K562 (cell line): ENCODE results near the gene CBX1. TPM values are rescaled to one million over a fixed set of nuclear protein-coding genes. Genes with fewer than 3 reads are reported as not detected.

ENCODE experiments used
- CBX2 ChIP-seq: fragments of 200-600 bp; sonication (generic); IDR thresholded peaks from one replicate; pipeline ENCODE4 v1.6.1; 2012; ENCODE audit warnings: mild to moderate bottlenecking, low read length, inconsistent platforms; ENCODE audit not compliant: insufficient read depth, poor library complexity, severe bottlenecking
- DIDO1 ChIP-seq: fragments of 450-650 bp; IDR thresholded peaks from 2 replicates; pipeline ENCODE4 v1.6.1; 2016; ENCODE audit warnings: low read depth, missing biosample characterization, missing genetic modification characterization
- GABPA ChIP-seq: fragments of 200-800 bp; sonication (Bioruptor generic); conservative IDR thresholded peaks from 2 replicates; pipeline ENCODE4 v1.6.1; 2016; ENCODE audit warnings: low read depth, missing genetic modification characterization, missing compliant biosample characterization
- HIVEP1 ChIP-seq: fragments of 250-450 bp; sonication (Bioruptor Pico); IDR thresholded peaks from 2 replicates; pipeline ENCODE4 v1.4.0; 2020; ENCODE audit warnings: mild to moderate bottlenecking
- HNRNPK ChIP-seq: fragments of 200-400 bp; formaldehyde crosslinking; IDR thresholded peaks from one replicate; pipeline ENCODE4 v1.6.1; 2018; ENCODE audit warnings: mild to moderate bottlenecking, low read depth, low read length; ENCODE audit not compliant: poor library complexity, severe bottlenecking
- ILK ChIP-seq: fragments of 450-650 bp; IDR thresholded peaks from 2 replicates; pipeline ENCODE4 v1.6.1; 2016; ENCODE audit warnings: missing genetic modification characterization, low read depth, mild to moderate bottlenecking, missing compliant biosample characterization, moderate library complexity, borderline replicate concordance
- KLF16 ChIP-seq: IDR thresholded peaks from 2 replicates; pipeline ENCODE4 v1.6.1; 2016; ENCODE audit warnings: antibody characterized with exemption
- MAFG ChIP-seq: fragments of 450-650 bp; conservative IDR thresholded peaks from 2 replicates; pipeline ENCODE4 v1.6.1; 2016; ENCODE audit warnings: missing genetic modification characterization, missing compliant biosample characterization
- MYNN ChIP-seq, 2 experiments: sonication (generic); formaldehyde crosslinking in 1 of 2; IDR thresholded peaks; 2 replicates each; pipeline versions ENCODE4 v1.5.0 to v1.6.1; 2016 to 2020; ENCODE audit warnings: antibody characterized with exemption in 1 of 2, missing genetic modification reagents in 1 of 2
- NFRKB ChIP-seq: fragments of 450-650 bp; IDR thresholded peaks from 2 replicates; pipeline ENCODE4 v1.6.1; 2016; ENCODE audit warnings: low read depth
- NR2C2 ChIP-seq, 2 experiments: fragments of 200-800 bp in 1 of 2; sonication (Bioruptor generic) in 1 of 2; sonication (generic) in 1 of 2; formaldehyde crosslinking in 1 of 2; IDR thresholded peaks; 2 replicates each; pipeline versions ENCODE4 v1.6.1 to v1.8.0; 2016 to 2022; ENCODE audit warnings: mild to moderate bottlenecking in 1 of 2, missing compliant biosample characterization in 1 of 2, missing genetic modification characterization in 1 of 2, missing genetic modification reagents in 1 of 2
- SIN3A ChIP-seq, 2 experiments: fragments of 150-350 bp in 1 of 2; IDR thresholded peaks; 2 replicates each; pipeline ENCODE4 v1.6.1; 2011 to 2016; ENCODE audit warnings: borderline replicate concordance in 2 of 2, low read depth in 2 of 2, low read length in 2 of 2, mild to moderate bottlenecking in 2 of 2, moderate library complexity in 2 of 2; ENCODE audit not compliant: control insufficient read depth in 1 of 2
- U2AF1 ChIP-seq: fragments of 200-400 bp; formaldehyde crosslinking; optimal IDR thresholded peaks from 2 replicates; pipeline ENCODE3; 2017; ENCODE audit warnings: mild to moderate bottlenecking, low read depth, low read length, moderate library complexity
- ZKSCAN1 ChIP-seq: fragments of 150-350 bp; IDR thresholded peaks from 2 replicates; pipeline ENCODE4 v1.6.1; 2016; ENCODE audit warnings: low read depth, low read length
- ZNF133 ChIP-seq: fragments of 250-450 bp; sonication (Bioruptor Pico); IDR thresholded peaks from 2 replicates; pipeline ENCODE4 v1.4.0; 2020; ENCODE audit warnings: mild to moderate bottlenecking
- ZNF668 ChIP-seq: fragments of 250-450 bp; sonication (Bioruptor Pico); IDR thresholded peaks from 2 replicates; pipeline ENCODE4 v1.8.0; 2022; ENCODE audit warnings: mild to moderate bottlenecking, inconsistent platforms
- ZNF717 ChIP-seq: fragments of 250-450 bp; sonication (Bioruptor Pico); IDR thresholded peaks from 2 replicates; pipeline ENCODE4 v1.5.0; 2021
- ZNF764 ChIP-seq: fragments of 250-450 bp; sonication (Bioruptor Pico); IDR thresholded peaks from 2 replicates; pipeline ENCODE4 v1.4.0; 2020; ENCODE audit warnings: low read depth, mild to moderate bottlenecking, moderate library complexity
- polyA plus RNA-seq, 8 experiments: library from polyadenylated mRNA; depleted of rRNA in 4 of 8; stranded (reverse) in 5 of 8; unstranded in 3 of 8; fragments of >200 nt; fragmentation: Nextera tagmentation in 2 of 8; fragmentation: Illumina TruSeq in 1 of 8; extraction: Ambion mirVana in 2 of 8; extraction: Trizol in 1 of 8; gene quantifications; 2 replicates each; pipeline versions ENCODE4 v1.2.1 to v1.2.3, GENCODE V29; 2011 to 2014; ENCODE audit warnings: inconsistent platforms in 1 of 8, missing spikeins in 1 of 8
- total RNA-seq, 7 experiments: library from RNA; depleted of rRNA in 6 of 7; stranded (reverse); fragments of >200 nt in 6 of 7; fragmentation: Illumina TruSeq in 2 of 7; extraction: Trizol in 2 of 7; gene quantifications; 2 replicates each; pipeline versions ENCODE4 v1.2.1 to v1.2.3, GENCODE V29; 2011 to 2021; ENCODE audit warnings: low replicate concordance in 1 of 7
- TF ChIP-seq, protein P1 (sequence below): fragments of 450-650 bp; formaldehyde crosslinking; conservative IDR thresholded peaks from 2 replicates; pipeline ENCODE4 v1.4.0; 2022; ENCODE audit warnings: mild to moderate bottlenecking, missing genetic modification characterization
- TF ChIP-seq, protein P2 (sequence below): sonication (generic); formaldehyde crosslinking; IDR thresholded peaks from 2 replicates; pipeline ENCODE4 v1.5.0; 2020; ENCODE audit warnings: missing genetic modification reagents
- TF ChIP-seq, protein P3 (sequence below): fragments of 450-650 bp; formaldehyde crosslinking; IDR thresholded peaks from 2 replicates; pipeline ENCODE4 v1.4.0; 2022; ENCODE audit warnings: mild to moderate bottlenecking, moderate library complexity
- TF ChIP-seq, protein P4 (sequence below): fragments of 250-450 bp; sonication (Bioruptor Pico); IDR thresholded peaks from 2 replicates; pipeline ENCODE4 v1.5.0; 2021

The CBX1 gene
- total and polyA plus RNA-seq, 9 of the 15 experiments (the other 6 are each of a cell fraction or from before 2014, with no cell fraction given): 10.6 to 95.7 (median 52.7) TPM

DNA sequence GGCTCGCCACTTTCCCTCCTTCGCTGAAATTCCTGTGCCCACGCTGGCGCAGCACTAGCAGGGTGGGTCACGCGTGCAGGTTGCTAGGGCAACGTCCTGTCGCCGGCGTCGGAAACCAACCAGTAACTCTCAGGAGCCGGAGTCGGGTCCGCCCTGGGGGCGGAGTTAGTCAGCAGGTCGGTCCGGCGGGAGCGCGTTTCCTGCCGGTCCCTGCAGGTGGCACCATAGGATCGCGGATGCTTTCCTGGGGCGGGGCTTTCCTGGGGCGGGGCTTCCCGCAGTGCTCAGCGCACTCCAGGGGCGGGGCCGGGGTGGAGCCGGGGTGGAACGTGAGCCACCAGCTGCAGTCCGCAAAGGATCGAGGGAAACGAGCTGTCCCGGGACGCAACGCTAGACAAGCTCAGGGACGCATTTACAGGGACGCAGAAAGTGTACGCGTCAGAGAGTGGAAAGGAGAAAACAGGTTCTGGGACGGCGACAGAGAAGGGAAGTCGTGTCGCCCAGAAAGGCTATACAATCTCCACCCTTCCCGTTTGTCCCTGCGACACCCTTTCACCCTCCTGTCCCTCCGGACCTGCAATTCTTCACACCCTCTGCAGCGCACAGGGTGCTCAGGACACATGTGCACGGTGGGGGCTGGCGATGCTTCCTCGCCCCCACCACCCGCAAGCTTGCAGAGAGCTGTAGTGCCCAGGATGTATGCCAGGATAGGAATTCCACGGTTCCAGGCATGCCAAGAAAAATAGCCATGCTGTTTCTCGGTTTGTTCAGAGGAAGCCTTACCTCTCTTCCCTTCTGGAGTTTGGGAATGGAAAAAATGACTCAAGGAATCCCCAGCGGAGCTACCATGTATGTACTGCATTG, 76.0 kb downstream of the CBX1 start (continued):
- TF ChIP-seq, protein P1, sequence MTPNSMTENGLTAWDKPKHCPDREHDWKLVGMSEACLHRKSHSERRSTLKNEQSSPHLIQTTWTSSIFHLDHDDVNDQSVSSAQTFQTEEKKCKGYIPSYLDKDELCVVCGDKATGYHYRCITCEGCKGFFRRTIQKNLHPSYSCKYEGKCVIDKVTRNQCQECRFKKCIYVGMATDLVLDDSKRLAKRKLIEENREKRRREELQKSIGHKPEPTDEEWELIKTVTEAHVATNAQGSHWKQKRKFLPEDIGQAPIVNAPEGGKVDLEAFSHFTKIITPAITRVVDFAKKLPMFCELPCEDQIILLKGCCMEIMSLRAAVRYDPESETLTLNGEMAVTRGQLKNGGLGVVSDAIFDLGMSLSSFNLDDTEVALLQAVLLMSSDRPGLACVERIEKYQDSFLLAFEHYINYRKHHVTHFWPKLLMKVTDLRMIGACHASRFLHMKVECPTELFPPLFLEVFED (CRISPR knock-in tag): no peak
- no peak for TF ChIP-seq MAFG (tag)
- no peak for TF ChIP-seq U2AF1
- TF ChIP-seq ZNF717 (CRISPR knock-in tag): no peak
- TF ChIP-seq, protein P2, sequence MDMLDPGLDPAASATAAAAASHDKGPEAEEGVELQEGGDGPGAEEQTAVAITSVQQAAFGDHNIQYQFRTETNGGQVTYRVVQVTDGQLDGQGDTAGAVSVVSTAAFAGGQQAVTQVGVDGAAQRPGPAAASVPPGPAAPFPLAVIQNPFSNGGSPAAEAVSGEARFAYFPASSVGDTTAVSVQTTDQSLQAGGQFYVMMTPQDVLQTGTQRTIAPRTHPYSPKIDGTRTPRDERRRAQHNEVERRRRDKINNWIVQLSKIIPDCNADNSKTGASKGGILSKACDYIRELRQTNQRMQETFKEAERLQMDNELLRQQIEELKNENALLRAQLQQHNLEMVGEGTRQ (CRISPR knock-in tag): peak; percentile 81
- TF ChIP-seq HNRNPK: no peak
- no peak for TF ChIP-seq NR2C2 (CRISPR knock-in tag; IDR thresholded peaks at IDR 0.05)
- peak; percentile 53; the same call in 1 of the 2 replicates for TF ChIP-seq NR2C2 (tag; IDR thresholded peaks at IDR 0.05)
- TF ChIP-seq CBX2: no peak
- no peak for TF ChIP-seq HIVEP1 (CRISPR knock-in tag)
- TF ChIP-seq KLF16: no peak; the same call in 1 of the 2 replicates
- no peak for TF ChIP-seq GABPA (tag)
- TF ChIP-seq DIDO1 (tag): no peak
- no peak for TF ChIP-seq MYNN (IDR thresholded peaks at IDR 0.05)
- TF ChIP-seq MYNN (CRISPR knock-in tag; IDR thresholded peaks at IDR 0.05): no peak
- no peak for TF ChIP-seq ILK (tag)
- no peak for TF ChIP-seq ZNF668 (CRISPR knock-in tag)
- no peak for TF ChIP-seq ZKSCAN1
- TF ChIP-seq, protein P3, sequence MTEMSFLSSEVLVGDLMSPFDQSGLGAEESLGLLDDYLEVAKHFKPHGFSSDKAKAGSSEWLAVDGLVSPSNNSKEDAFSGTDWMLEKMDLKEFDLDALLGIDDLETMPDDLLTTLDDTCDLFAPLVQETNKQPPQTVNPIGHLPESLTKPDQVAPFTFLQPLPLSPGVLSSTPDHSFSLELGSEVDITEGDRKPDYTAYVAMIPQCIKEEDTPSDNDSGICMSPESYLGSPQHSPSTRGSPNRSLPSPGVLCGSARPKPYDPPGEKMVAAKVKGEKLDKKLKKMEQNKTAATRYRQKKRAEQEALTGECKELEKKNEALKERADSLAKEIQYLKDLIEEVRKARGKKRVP (CRISPR knock-in tag): no peak
- TF ChIP-seq ZNF764 (CRISPR knock-in tag): no peak
- TF ChIP-seq SIN3A (IDR thresholded peaks at IDR 0.05; ENCODE audit: borderline replicate concordance in 2 of 2, control insufficient read depth in 1 of 2, low read depth in 2 of 2, low read length in 2 of 2): peak; percentile 94 to 95; a peak in 3 of 4 replicates
- TF ChIP-seq, protein P4, sequence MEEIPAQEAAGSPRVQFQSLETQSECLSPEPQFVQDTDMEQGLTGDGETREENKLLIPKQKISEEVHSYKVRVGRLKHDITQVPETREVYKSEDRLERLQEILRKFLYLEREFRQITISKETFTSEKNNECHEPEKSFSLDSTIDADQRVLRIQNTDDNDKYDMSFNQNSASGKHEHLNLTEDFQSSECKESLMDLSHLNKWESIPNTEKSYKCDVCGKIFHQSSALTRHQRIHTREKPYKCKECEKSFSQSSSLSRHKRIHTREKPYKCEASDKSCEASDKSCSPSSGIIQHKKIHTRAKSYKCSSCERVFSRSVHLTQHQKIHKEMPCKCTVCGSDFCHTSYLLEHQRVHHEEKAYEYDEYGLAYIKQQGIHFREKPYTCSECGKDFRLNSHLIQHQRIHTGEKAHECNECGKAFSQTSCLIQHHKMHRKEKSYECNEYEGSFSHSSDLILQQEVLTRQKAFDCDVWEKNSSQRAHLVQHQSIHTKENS (CRISPR knock-in tag): no peak
- TF ChIP-seq ZNF133 (CRISPR knock-in tag): no peak
- TF ChIP-seq NFRKB: no peak
